HepG2 (cell line): ENCODE measurements around the gene MYO10. TPM values are rescaled to one million over a fixed set of nuclear protein-coding genes. Genes with fewer than 3 reads are reported as not detected.
"Not testable (repeated sequence)": the region's sequence is repeated elsewhere in the genome, so short reads cannot be mapped to it uniquely, and the experiment has no call there.

Experiments
- ATAC-seq: fragments of 200-7000 bp; cut with Tn5 transposase; 3 replicates; pipeline ENCODE4 v1.9.1; 2020; ENCODE audit warnings: mild to moderate bottlenecking, moderate library complexity
- BruUV-seq: library from RNA; stranded (reverse); fragments of 400-500 nt; replicated peaks from 2 replicates; lab custom pipeline; 2021; lab: Mats Ljungman, UMichigan
- CTCF ChIA-PET: fragments of 300-600 bp; formaldehyde crosslinking; extraction: SDS; loops from one replicate; lab custom pipeline; 2021; ENCODE audit warnings: low total read pairs, inconsistent platforms, low intra/inter-chr PET ratio; lab: Yijun Ruan, JAX
- POLR2A ChIA-PET: fragments of 350-600 bp; sonication (Branson Sonifier 250); formaldehyde crosslinking; loops from one replicate; lab custom pipeline; 2020; ENCODE audit warnings: antibody characterized with exemption, inconsistent platforms; lab: Yijun Ruan, JAX
- DNase-seq: peaks from one replicate; pipeline ENCODE4 v3.0.0-alpha.2; 2015; ENCODE audit warnings: low spot score
- FAIRE-seq: peaks from 3 replicates; lab custom pipeline; 2011; peaks lifted over from hg19 to GRCh38; lab: Jason Lieb, UNC
- H2AFZ ChIP-seq: one replicate; pipeline ENCODE4 v1.6.1; 2011; ENCODE audit warnings: low read length, inconsistent platforms
- H3K27ac ChIP-seq: fragments of 300-600 bp; 3 replicates; pipeline ENCODE4 v1.8.0; 2011; ENCODE audit warnings: mixed run types, mild to moderate bottlenecking, mixed read lengths, low read length, inconsistent platforms; ENCODE audit not compliant: insufficient read depth; ENCODE audit errors: extremely low read length
- H3K27me3 ChIP-seq, 2 experiments: fragments of 200-600 bp in 1 of 2; 2 replicates in 1 of 2; 3 replicates in 1 of 2; pipeline versions ENCODE4 v1.6.0 to v1.8.0; 2011; ENCODE audit warnings: low read length in 2 of 2, mild to moderate bottlenecking in 2 of 2, moderate library complexity in 2 of 2, inconsistent platforms in 1 of 2; ENCODE audit not compliant: insufficient read depth in 2 of 2, control insufficient read depth in 1 of 2
- H3K36me3 ChIP-seq, 2 experiments: fragments of 200-600 bp in 1 of 2; replicated peaks in 1 of 2; 2 replicates in 1 of 2; 3 replicates in 1 of 2; pipeline versions ENCODE4 v1.5.1 to v1.8.0; 2011; ENCODE audit warnings: low read length in 2 of 2, inconsistent platforms in 1 of 2; ENCODE audit not compliant: insufficient read depth in 2 of 2, control insufficient read depth in 1 of 2
- H3K4me1 ChIP-seq: 2 replicates; pipeline ENCODE4 v1.5.1; 2012; ENCODE audit warnings: low read length, inconsistent platforms; ENCODE audit not compliant: insufficient read depth
- H3K4me2 ChIP-seq: 2 replicates; pipeline ENCODE4 v1.6.0; 2011; ENCODE audit warnings: low read depth, low read length, inconsistent platforms
- H3K4me3 ChIP-seq, 3 experiments: fragments of 200-600 bp in 1 of 3; sonication (generic), shearing (Covaris generic) in 1 of 3; replicated peaks in 1 of 3; 2 replicates each; pipeline ENCODE4 v1.5.1; 2011 to 2016; ENCODE audit warnings: low read length in 3 of 3, inconsistent platforms in 2 of 3, low read depth in 2 of 3, mild to moderate bottlenecking in 2 of 3, control low read depth in 1 of 3, mixed read lengths in 1 of 3; ENCODE audit not compliant: insufficient read depth in 1 of 3
- H3K79me2 ChIP-seq: one replicate; pipeline ENCODE4 v1.6.1; 2011; ENCODE audit warnings: low read length, inconsistent platforms; ENCODE audit not compliant: insufficient read depth
- H3K9ac ChIP-seq: 2 replicates; pipeline ENCODE4 v1.6.0; 2011; ENCODE audit warnings: mild to moderate bottlenecking, low read depth, low read length, inconsistent platforms; ENCODE audit not compliant: insufficient read depth
- H3K9me3 ChIP-seq: 2 replicates; pipeline ENCODE4 v1.5.1; 2012; ENCODE audit warnings: mild to moderate bottlenecking, low read length
- H4K20me1 ChIP-seq: 2 replicates; pipeline ENCODE4 v1.6.0; 2011; ENCODE audit warnings: inconsistent platforms, mild to moderate bottlenecking, low read length, moderate library complexity; ENCODE audit not compliant: insufficient read depth
- KAT8 ChIP-seq: IDR thresholded peaks from 2 replicates; pipeline ENCODE4 v1.6.1; 2016; ENCODE audit warnings: missing genetic modification reagents, missing compliant biosample characterization
- NCOA2 ChIP-seq: sonication (generic); formaldehyde crosslinking; IDR thresholded peaks from 2 replicates; pipeline ENCODE4 v1.8.0; 2022; ENCODE audit warnings: inconsistent platforms
- TBX2 ChIP-seq: sonication (generic); formaldehyde crosslinking; IDR thresholded peaks from 2 replicates; pipeline ENCODE4 v1.5.0; 2020; ENCODE audit warnings: missing genetic modification reagents, mild to moderate bottlenecking, borderline replicate concordance
- TGIF2 ChIP-seq: IDR thresholded peaks from 2 replicates; pipeline ENCODE4 v1.6.1; 2016; ENCODE audit warnings: control low read depth, missing compliant biosample characterization
- ZNF281 ChIP-seq: sonication (generic); formaldehyde crosslinking; IDR thresholded peaks from 2 replicates; pipeline ENCODE4 v1.4.0; 2020; ENCODE audit warnings: missing genetic modification reagents, borderline replicate concordance
- ZNF292 ChIP-seq: sonication (generic); formaldehyde crosslinking; IDR thresholded peaks from 2 replicates; pipeline ENCODE4 v1.8.1; 2022; ENCODE audit warnings: mild to moderate bottlenecking, low read depth, missing genetic modification reagents, borderline replicate concordance
- ZNF451 ChIP-seq: sonication (generic); formaldehyde crosslinking; IDR thresholded peaks from 2 replicates; pipeline ENCODE4 v1.5.0; 2020; ENCODE audit warnings: mild to moderate bottlenecking, missing genetic modification reagents
- ZNF710 ChIP-seq: sonication (generic); formaldehyde crosslinking; IDR thresholded peaks from 2 replicates; pipeline ENCODE4 v1.5.0; 2020; ENCODE audit warnings: mild to moderate bottlenecking, missing genetic modification reagents, borderline replicate concordance
- ZNF781 ChIP-seq: sonication (generic); formaldehyde crosslinking; IDR thresholded peaks from 2 replicates; pipeline ENCODE4 v1.5.1; 2020; ENCODE audit warnings: borderline replicate concordance, mild to moderate bottlenecking, missing genetic modification reagents; ENCODE audit errors: not compliant biosample characterization
- WGBS: methylation state at CpG from one replicate; pipeline ENCODE4 v1.1.6; 2017; ENCODE audit warnings: low lambda C conversion rate; 5-methylcytosine and 5-hydroxymethylcytosine counted together
- in situ Hi-C: cut with HindIII; loops from 2 replicates; pipeline ENCODE4 v1.10.0; 2017; ENCODE audit warnings: low pct_unique_long_range_greater_than_20kb; ENCODE audit not compliant: extremely low pct_ligation_motif_present
- intact Hi-C: fragments of 100-400 bp; cut with micrococcal nuclease; formaldehyde crosslinking; loops from one replicate; pipeline ENCODE4 v1.10.0; 2022; ENCODE audit not compliant: unreplicated experiment
- polyA plus RNA-seq, 8 experiments: library from polyadenylated mRNA; depleted of rRNA in 3 of 8; stranded (reverse) in 7 of 8; unstranded in 1 of 8; fragments of >200 nt; fragmentation: Illumina TruSeq in 4 of 8; extraction: Trizol in 4 of 8; gene quantifications; 2 replicates each; pipeline versions ENCODE4 v1.2.1 to v1.2.3, GENCODE V29; 2011 to 2016; ENCODE audit warnings: low read depth in 4 of 8, missing spikeins in 1 of 8, mixed read lengths in 1 of 8; ENCODE audit not compliant: insufficient read depth in 1 of 8
- total RNA-seq, 5 experiments: library from RNA; depleted of rRNA; stranded (reverse); fragments of >200 nt; fragmentation: Illumina TruSeq; extraction: Trizol; gene quantifications; 2 replicates each; pipeline ENCODE4 v1.2.3, GENCODE V29; 2016; ENCODE audit warnings: low read depth in 1 of 5

MYO10 gene
- total and polyA plus RNA-seq, 2 of the 13 experiments (the other 11 are each of a cell fraction or from before 2014, with no cell fraction given) = 4.5 to 14.0 TPM

GRCh38 chr5:16738393-16738792 is 197.7 kb downstream of the MYO10 start:
- H3K9me3 ChIP-seq, H4K20me1 ChIP-seq, H3K36me3 ChIP-seq, FAIRE-seq, in situ Hi-C loops, CTCF ChIA-PET, BruUV-seq, ATAC-seq, H2AFZ ChIP-seq, DNase-seq, H3K27me3 ChIP-seq: not testable (repeated sequence)
- Histone ChIP-seq H3K27ac (peak overlapping the region; percentile 97), H3K4me2 (peak overlapping the region; percentile 91), H3K4me3 (peak overlapping the region; percentile 73 to 91 (median 76); a peak in 5 of 6 replicates), H3K79me2 (peaks cover 37% of the 10 kb centered on the region), H3K4me1 (peaks cover 54% of the 10 kb centered on the region), H3K9ac (peak overlapping the region; percentile 86)
- POLR2A ChIA-PET = interaction anchor here (0.7 to 5.1 kb wide), 9 partner anchors 9 to 45 kb away, joined by 3 to 91 read pairs (median 7); no protein-coding TSS in a partner anchor
- 64% methylated on average over 5 of the region's 5 CpGs for WGBS
- TF ChIP-seq ZNF292 (CRISPR knock-in tag) (0 out of 2 replicates have a peak, but pooled peaks have one; percentile 1), ZNF781 (CRISPR knock-in tag) (peak; percentile 0)
- intact Hi-C loops = loop anchor here (1.0 to 10.0 kb wide), 3 partner anchors 16 to 274 kb away; partner anchors contain the start of gene ZNF622

- Histone ChIP-seq H3K4me2 (peak overlapping the region; percentile 91), H3K27ac (peak overlapping the region; percentile 97), H3K4me3 (peak overlapping the region; percentile 73 to 91 (median 76)), H3K79me2 (peaks cover 37% of the 10 kb centered on the region), H4K20me1 (no peaks in the 10 kb centered on the region), H3K9ac (peak overlapping the region; percentile 86), H2AFZ (no peak overlapping the region), H3K4me1 (peaks cover 48% of the 10 kb centered on the region), H3K36me3 (no peaks in the 10 kb centered on the region; a peak in 2 of 5 replicates), H3K27me3 (no peaks in the 10 kb centered on the region; a peak in 2 of 5 replicates), H3K9me3 (no peaks in the 10 kb centered on the region)
- TSS peak; percentile 59 for BruUV-seq
- peak; percentile 52 for DNase-seq
- ATAC-seq = peak; percentile 74
- POLR2A ChIA-PET = interaction anchor here (0.7 to 5.1 kb wide), 14 partner anchors 9 to 46 kb away, joined by 3 to 91 read pairs (median 4); no protein-coding TSS in a partner anchor
- intact Hi-C loops = loop anchor here (1.0 to 10.0 kb wide), 4 partner anchors 15 to 273 kb away; partner anchors contain the start of gene ZNF622
- CTCF ChIA-PET = no interaction called here
- 0% methylated on average over 11 of the region's 11 CpGs for WGBS
- peak; percentile 4 for FAIRE-seq
- in situ Hi-C loops = no loop called here
- TF ChIP-seq ZNF281 (CRISPR knock-in tag) (peak; percentile 24; the same call in 1 of the 2 replicates), ZNF710 (CRISPR knock-in tag) (0 out of 2 replicates have a peak, but pooled peaks have one; percentile 20), TBX2 (CRISPR knock-in tag) (peak; percentile 79), KAT8 (CRISPR knock-in tag) (0 out of 2 replicates have a peak, but pooled peaks have one; percentile 14), TGIF2 (0 out of 2 replicates have a peak, but pooled peaks have one; percentile 31), NCOA2 (CRISPR knock-in tag) (no peak), ZNF451 (CRISPR knock-in tag) (no peak)
Observed at GRCh38 chr5:16737620-16738364, 198.3 kb downstream of the MYO10 start.
